SIG-M5 treated with dmso at 0.1 percent for 504 hours (cell line): ENCODE measurements around the gene GKN2.
A peak's percentile ranks its signal among the peaks of the same experiment; 100 is the strongest.
"Not testable (repeated sequence)": the region's sequence is repeated elsewhere in the genome, so short reads cannot be mapped to it uniquely, and the experiment has no call there.

ENCODE experiments used
- DNase-seq: peaks from one replicate; lab custom pipeline; 2025; ENCODE audit not compliant: unreplicated experiment; lab: John Stamatoyannopoulos, UW

GKN2 gene

GRCh38 chr2:68964282-68964681, 11.6 kb upstream of the GKN2 start:
- no peak for DNase-seq

GRCh38 chr2:68961380-68961779, 8.7 kb upstream of the GKN2 start:
- no peak for DNase-seq

GRCh38 chr2:68959001-68959400, 6.3 kb upstream of the GKN2 start:
- DNase-seq = no peak

GRCh38 chr2:68955432-68955831, 2.7 kb upstream of the GKN2 start:
- not testable (repeated sequence) for DNase-seq

GRCh38 chr2:68951899-68952298, 794 bp downstream of the GKN2 start:
- DNase-seq = no peak

- peak; percentile 54 for DNase-seq
These were observed 4.0 kb downstream of the GKN2 start for GRCh38 chr2:68948710-68949109.

GRCh38 chr2:68946117-68946516, 6.6 kb downstream of the GKN2 start:
- DNase-seq = no peak

- DNase-seq = peak; percentile 52
These were observed 8.8 kb downstream of the GKN2 start for GRCh38 chr2:68943581-68944568.

- DNase-seq = no peak
These were observed 9.9 kb downstream of the GKN2 start for GRCh38 chr2:68942827-68943226.

GRCh38 chr2:68940369-68940768, 12.3 kb downstream of the GKN2 start:
- no peak for DNase-seq

- no peak for DNase-seq
These were observed 12.7 kb downstream of the GKN2 start for GRCh38 chr2:68939962-68940361.

- no peak for DNase-seq
These were observed 13.8 kb downstream of the GKN2 start for GRCh38 chr2:68938938-68939337.

GRCh38 chr2:68937346-68938055, 15.2 kb downstream of the GKN2 start:
- DNase-seq = no peak

- no peak for DNase-seq
These were observed 15.8 kb downstream of the GKN2 start for GRCh38 chr2:68936889-68937288.

GRCh38 chr2:68936427-68936826, 16.3 kb downstream of the GKN2 start:
- no peak for DNase-seq

- no peak for DNase-seq
These were observed 17.2 kb downstream of the GKN2 start for GRCh38 chr2:68935471-68935870.

- no peak for DNase-seq
These were observed 18.7 kb downstream of the GKN2 start for GRCh38 chr2:68934021-68934420.

- no peak for DNase-seq
These were observed 20.3 kb downstream of the GKN2 start for GRCh38 chr2:68932402-68932801.

- DNase-seq = no peak
These were observed 20.9 kb downstream of the GKN2 start for GRCh38 chr2:68931799-68932198.

GRCh38 chr2:68931149-68931711, 21.5 kb downstream of the GKN2 start:
- no peak for DNase-seq

- no peak for DNase-seq
These were observed 25.9 kb downstream of the GKN2 start for GRCh38 chr2:68926796-68927195.
